Measurements from ENCODE around the gene OSBPL6.

Gene OSBPL6

DNA sequence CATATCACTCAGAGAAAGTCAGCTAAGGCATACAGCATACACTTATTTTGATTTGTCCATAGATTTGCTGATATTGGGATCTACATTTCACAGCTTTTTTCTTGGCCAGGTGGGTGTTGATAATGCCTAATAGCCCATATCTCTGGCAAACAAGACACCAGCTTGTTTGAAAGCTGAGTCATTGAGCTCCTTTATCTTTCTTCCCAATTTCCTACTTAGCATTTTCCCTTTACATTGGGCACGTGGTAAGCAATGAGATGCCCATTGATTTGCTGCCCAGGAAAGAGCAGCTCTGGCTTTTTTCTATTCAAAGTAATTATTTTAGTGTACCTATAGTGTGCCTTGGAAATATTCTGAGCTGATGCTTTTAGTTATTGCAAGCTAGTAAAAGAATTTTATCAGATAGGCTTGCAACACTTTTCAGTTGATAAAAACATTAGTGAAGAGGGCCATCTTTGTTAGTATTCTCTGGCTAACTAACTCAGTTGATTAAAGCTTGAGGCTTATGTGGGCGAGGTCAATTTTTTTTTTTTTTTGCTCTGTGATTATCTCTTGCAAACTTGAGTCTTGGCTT, 79.6 kb downstream of the OSBPL6 start:
- no peak for DNase-seq (ENCODE audit: low spot score)

DNA sequence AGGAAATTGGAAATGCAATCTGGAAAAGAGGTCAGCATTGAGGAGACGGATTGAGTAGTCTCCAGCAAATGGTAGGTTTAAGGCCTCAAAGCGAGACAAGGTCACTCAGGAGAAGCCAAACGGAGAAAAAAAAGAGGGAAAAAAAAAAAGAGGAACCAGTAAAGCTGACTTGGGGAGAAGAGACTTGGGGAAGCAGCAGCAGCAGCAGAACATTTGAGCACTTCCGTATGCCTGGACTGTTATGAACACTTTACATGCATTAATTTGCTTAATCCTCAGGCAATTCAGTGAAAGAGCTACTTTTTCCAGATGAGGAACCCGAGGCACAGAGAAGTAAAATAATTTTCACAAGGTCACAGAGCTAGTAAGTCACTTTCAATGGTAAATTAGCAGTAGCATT, 81.3 kb downstream of the OSBPL6 start:
- no peak for DNase-seq (ENCODE audit: low spot score)

DNA sequence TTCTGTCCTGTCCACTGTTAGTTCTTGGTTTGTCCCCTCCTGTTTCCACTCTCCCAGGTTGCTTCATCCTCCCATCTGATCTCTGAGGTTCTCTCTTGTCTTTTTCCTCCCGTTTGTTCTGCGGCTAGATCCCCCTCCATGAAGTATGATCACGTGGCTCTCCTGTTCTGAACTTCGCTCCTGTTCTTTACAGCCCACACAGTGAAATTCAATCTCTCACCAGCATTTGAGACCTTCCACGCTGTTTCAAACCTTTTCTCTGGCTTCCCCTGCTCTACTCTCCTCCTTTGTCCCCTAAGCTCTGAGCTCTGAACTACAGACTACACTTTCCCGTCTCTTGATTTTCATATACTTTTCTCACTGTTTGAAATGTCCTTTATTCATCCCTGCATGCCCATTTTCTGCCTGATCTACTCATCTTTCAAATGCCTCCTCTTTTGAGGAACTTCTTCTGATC, 83.5 kb downstream of the OSBPL6 start:
- no peak for DNase-seq (ENCODE audit: low spot score)

DNA sequence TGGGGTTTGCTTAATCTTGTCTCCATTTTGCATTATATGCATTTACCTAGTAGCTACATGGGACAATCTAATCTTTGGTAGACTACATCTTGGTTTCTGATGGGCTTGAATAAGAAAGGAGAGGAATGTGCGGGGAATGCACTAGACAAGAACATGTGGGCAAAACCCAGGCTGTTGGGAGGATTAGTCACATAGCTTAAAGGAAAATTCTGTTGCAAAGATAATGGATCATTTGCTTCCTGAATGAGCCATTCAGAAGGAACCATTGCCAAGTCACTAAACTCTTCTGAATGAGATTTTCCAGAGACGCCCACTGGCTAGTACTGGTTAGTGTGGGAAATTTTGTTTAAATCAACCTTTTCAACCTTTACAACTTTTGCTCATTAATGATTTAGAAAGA, 84.8 kb downstream of the OSBPL6 start:
- DNase-seq (ENCODE audit: low spot score), result no peak

DNA sequence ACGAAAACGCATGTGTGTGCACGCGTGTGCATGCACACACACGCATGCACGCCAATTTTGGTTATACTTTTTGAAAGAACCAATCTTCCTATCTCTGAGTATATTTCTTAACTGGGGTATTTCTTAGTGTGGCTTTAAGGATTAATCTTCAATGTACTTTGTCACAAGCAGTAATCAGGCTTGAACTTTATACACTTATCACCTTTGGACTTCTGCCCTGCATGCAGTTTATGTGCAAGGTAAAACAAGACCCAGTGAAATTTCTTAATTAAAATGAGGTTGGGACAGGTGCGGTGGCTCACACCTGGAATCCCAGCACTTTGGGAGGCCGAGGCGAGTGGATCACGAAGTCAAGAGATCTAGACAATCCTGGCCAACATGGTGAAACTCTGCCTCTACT, 85.3 kb downstream of the OSBPL6 start:
- no peak for DNase-seq (ENCODE audit: low spot score)

GRCh38 chr2:178280244-178280852, 86.0 kb downstream of the OSBPL6 start:
- peak; percentile 18 for DNase-seq (ENCODE audit: low spot score)

- DNase-seq (ENCODE audit: low spot score), result no peak
These were observed 87.9 kb downstream of the OSBPL6 start for GRCh38 chr2:178282075-178282815.

DNA sequence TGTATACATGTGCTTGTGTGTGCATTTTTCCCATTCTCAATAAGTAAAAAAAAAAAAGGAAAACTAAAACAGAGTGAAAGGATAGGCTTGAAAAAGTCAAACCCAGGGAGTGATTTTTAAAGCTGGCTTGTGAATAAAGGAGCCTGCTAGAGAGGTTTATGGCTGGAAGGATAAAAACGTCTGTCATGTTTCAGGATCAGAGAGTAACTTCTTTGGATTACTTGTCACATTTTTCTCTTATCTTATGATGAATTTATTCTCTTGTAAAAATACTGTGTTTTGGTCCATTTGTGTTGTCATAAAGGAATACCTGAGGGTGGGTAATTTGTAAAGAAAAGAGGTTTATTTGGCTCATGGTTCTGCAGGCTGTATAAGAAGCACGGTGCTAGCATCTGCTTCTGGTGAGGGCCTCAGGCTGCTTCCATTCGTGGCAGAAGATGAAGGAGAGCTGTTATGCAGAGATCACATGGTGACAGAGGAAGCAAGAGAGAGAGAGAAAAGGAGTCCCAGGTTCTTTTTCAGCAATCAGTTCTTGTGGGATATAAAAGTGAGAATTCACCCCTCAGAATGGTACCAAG, 89.1 kb downstream of the OSBPL6 start:
- no peak for DNase-seq (ENCODE audit: low spot score)

- no peak for DNase-seq (ENCODE audit: low spot score)
These were observed 90.4 kb downstream of the OSBPL6 start for GRCh38 chr2:178284613-178285286.

DNA sequence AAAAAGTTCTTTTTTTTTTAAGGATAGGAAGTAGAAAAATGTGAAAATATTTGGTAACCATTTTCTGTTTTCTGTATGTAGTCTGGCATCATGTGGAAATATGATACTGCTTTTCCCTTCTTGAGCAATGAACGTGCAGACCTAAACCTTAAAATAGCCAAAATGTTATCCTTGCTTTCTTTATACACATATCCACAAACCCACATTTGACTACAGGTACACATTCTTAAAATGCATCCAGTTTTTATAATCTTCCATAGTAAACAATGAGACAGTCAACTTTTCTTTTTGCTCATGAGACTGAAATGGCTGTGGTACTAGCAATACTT, 90.9 kb downstream of the OSBPL6 start:
- DNase-seq (ENCODE audit: low spot score), result no peak

GRCh38 chr2:178286636-178287035, 92.3 kb downstream of the OSBPL6 start:
- DNase-seq (ENCODE audit: low spot score), result no peak

- no peak for DNase-seq (ENCODE audit: low spot score)
These were observed 93.5 kb downstream of the OSBPL6 start for GRCh38 chr2:178287652-178288344.

DNA sequence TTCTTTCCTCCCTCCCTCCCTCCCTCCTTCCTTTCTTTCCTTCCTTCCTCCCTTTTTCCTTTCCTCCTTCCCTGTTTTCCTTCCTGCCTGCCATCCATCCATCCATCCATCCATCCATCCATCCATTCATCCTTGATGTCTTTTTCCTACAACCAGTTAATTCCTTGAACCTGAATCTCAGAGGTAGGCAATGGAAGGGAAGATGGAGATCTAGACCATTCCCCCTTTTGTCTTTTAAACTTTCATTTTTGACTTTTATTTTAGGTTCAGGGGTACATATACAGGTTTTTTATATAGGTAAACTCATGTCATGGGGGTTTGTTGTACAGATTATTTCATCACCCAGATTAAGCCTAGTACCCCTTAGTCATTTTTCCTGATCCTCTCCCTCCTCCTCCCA, 97.4 kb downstream of the OSBPL6 start:
- no peak for DNase-seq (ENCODE audit: low spot score)

- no peak for DNase-seq (ENCODE audit: low spot score)
These were observed 98.3 kb downstream of the OSBPL6 start for GRCh38 chr2:178292586-178292985.

DNA sequence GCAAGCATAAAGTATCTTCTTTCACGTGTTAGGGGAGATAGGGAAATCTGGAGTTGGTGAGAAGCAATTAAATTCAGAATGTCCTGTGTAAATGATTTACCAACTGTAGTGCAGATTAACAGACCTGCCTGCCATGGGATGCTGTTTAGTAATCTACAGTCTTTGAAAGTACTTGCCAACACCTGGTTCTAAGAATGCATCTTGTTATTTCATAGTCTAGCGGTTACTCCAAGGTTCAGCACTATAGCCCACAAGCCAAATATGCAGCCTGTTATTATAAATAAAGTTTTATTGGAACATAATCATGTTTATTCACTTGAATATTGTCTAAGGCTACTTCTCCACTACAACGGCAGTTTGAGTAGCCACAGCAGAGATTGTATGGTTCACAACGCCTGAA, 100.8 kb downstream of the OSBPL6 start:
- no peak for DNase-seq (ENCODE audit: low spot score)

DNA sequence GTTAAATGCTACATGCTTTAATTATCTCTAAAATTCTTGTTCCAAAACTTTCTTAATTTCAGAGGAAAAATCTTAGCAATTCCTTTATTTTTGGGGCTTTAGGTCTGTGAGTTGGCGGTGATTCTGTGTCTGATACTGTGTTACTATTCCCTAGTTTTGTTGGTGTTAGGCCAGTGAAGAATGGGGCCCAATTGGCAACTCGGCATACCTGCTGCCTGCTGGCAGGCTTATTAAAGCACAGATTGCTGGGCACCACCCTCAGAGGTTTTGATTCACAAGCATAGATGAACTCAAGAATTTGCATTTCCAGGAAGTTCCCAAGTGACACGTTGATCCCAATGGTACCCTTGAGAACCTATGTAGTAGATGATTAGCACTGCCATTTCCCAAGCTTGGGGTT, 101.6 kb downstream of the OSBPL6 start:
- peak; percentile 88 for DNase-seq (ENCODE audit: low spot score)

GRCh38 chr2:178296394-178297090, 102.2 kb downstream of the OSBPL6 start:
- peak; percentile 59 for DNase-seq (ENCODE audit: low spot score)

- no peak for DNase-seq (ENCODE audit: low spot score)
These were observed 102.7 kb downstream of the OSBPL6 start for GRCh38 chr2:178297091-178297411.

DNA sequence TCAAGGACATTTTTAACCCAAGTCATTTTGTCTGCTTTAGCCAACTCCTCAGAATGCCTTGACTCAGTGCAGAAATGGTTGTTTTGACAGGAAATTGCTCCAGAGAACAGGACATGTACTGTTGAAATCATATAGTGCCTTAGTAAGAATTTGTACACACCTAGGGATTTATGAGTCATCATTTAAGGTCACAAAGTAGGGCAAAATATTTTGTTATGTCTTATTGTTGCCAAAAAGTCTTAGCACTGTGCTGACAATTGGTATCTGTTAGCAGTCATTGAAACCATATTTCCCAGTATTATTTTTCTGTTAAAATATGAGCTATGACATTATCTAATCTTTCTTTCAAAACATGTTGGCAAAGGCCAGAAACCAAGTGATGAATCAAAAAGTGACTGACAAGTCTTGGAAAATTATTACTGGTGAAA, 104.5 kb downstream of the OSBPL6 start:
- no peak for DNase-seq (ENCODE audit: low spot score)

DNA sequence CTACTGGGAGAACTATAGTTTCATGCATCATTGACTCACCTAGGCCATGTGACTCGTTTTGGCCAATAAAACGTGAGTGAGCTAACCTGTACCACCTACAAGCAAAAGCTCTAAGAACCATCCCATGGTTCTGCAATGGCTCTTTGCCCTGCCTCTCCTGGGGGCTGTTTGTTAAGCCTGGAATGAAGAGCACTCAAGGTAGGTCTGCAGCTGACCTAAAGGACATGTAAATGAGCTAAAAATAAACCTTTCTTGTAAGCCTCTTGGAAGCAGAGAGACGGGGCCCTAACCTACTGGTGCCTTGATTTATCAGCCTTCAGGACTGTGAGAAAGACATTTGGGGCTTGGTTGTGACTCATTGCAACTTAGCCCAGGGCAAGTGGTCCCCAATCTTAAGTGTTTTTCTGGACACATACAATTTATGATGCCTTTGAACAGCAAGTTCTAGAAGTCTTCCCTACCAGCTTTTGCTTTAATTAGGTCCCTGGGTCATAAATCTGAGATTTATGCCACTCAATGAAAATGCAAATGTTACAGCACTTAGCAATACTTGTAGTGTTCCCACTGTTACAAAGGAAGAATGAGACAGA, 107.4 kb downstream of the OSBPL6 start:
- DNase-seq (ENCODE audit: low spot score), result no peak

DNA sequence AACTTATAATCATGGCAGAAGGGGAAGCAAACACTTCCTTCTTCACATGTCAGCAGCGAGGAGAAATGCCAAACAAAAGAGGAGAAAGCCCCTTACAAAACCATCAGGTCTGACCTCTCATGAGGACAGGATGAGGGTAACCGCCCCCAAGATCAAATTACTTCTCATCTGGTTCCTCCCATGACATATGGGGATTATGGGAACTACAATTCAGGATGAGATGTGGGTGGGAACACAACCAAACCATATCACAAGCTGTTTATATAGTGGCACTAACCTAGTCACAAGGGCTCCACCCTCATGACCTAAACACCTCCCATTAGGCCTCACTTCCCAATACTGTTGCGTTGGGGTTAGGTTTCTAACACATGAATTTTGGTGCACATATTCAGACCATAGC, 110.0 kb downstream of the OSBPL6 start:
- no peak for DNase-seq (ENCODE audit: low spot score)
